Left lung (tissue), 10 donors: ENCODE results near the gene NBEAL1. TPM values are rescaled to one million over a fixed set of nuclear protein-coding genes. Genes with fewer than 3 reads are reported as not detected.
A peak's percentile ranks its signal among the peaks of the same experiment; 100 is the strongest.

Experiments used
- ATAC-seq: fragments of 200-7000 bp; cut with Tn5 transposase; one replicate; pipeline ENCODE4 v1.9.1; 2020; ENCODE audit warnings: moderate library complexity
- DNase-seq, 4 donors: peaks; one replicate each; pipeline ENCODE4 v3.0.0-alpha.2; 2013 to 2020
- H3K27ac ChIP-seq, 2 donors: fragments of 200-600 bp; sonication (generic) in 1 of 2; one replicate each; pipeline versions ENCODE4 v1.5.0 to v1.8.0; 2020 to 2021
- H3K27me3 ChIP-seq, 2 donors: fragments of 200-600 bp; sonication (generic) in 1 of 2; one replicate each; pipeline versions ENCODE4 v1.5.0 to v1.8.0; 2020 to 2021
- H3K36me3 ChIP-seq, 2 donors: fragments of 200-600 bp; sonication (generic) in 1 of 2; one replicate each; pipeline versions ENCODE4 v1.5.0 to v1.8.0; 2020 to 2021
- H3K4me1 ChIP-seq, 2 donors: fragments of 200-600 bp; one replicate each; pipeline ENCODE4 v1.8.0; 2021
- H3K4me3 ChIP-seq, 2 donors: fragments of 200-600 bp; sonication (generic) in 1 of 2; one replicate each; pipeline versions ENCODE4 v1.5.0 to v1.8.0; 2020 to 2021; ENCODE audit warnings: mild to moderate bottlenecking in 1 of 2
- H3K9me3 ChIP-seq, 2 donors: fragments of 200-600 bp; sonication (generic) in 1 of 2; one replicate each; pipeline versions ENCODE4 v1.5.0 to v1.8.0; 2020 to 2021
- intact Hi-C, 2 donors: fragments of 100-400 bp; cut with DNase I; formaldehyde crosslinking; loops; one replicate each; pipeline versions ENCODE4 v1.11.2 to v1.14.2; 2022
- polyA plus RNA-seq, 6 donors: library from polyadenylated mRNA; unstranded; fragments of 120-200 nt; gene quantifications; one replicate each; pipeline ENCODE4 v1.2.1, GENCODE V29; 2013; ENCODE audit not compliant: insufficient read length in 6 of 6
- total RNA-seq, 2 donors: library from RNA; stranded (reverse); fragmentation: NEBNext Ultra II Directional; extraction: Animal tissue kit (Norgen Biotek cat#: 25700); gene quantifications; one replicate each; pipeline ENCODE4 v1.2.1, GENCODE V29; 2021
- TF ChIP-seq, protein P1 (sequence below), 2 donors: fragments of 200-600 bp; sonication (generic) in 1 of 2; IDR thresholded peaks; one replicate each; pipeline versions ENCODE4 v1.5.0 to v1.8.0; 2021; ENCODE audit warnings: antibody characterized with exemption in 2 of 2
- donor health status: DM: no; HTN: yes; CAD: no.
- donor health status: DM: no; HTN: no; CAD: no.

The NBEAL1 gene
- total and polyA plus RNA-seq, 8 donors = 11.4 to 72.2 (median 19.6) TPM

DNA sequence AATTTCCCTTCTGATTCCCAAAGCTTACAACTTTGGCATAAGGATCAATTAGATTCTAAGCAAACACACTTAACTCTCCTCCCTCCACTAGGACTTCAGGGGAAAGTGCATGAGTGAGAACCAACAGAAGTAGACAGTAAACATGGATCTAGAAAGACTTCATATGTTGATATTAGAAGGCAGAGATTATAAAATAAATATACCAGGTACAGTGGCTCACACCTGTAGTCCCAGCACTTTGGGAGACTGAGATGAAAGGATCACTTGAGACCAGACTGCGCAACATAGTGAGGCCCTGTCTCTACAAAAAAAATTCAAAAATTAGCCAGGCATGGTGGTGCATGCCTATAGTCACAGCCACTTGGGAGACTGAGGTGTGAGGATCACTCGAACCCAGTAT, 15.9 kb downstream of the NBEAL1 start:
- no peaks in the 10 kb centered on the region for H3K36me3 ChIP-seq
- no peaks in the 10 kb centered on the region for H3K27me3 ChIP-seq
- H3K9me3 ChIP-seq = no peaks in the 10 kb centered on the region
- TF ChIP-seq, protein P1, sequence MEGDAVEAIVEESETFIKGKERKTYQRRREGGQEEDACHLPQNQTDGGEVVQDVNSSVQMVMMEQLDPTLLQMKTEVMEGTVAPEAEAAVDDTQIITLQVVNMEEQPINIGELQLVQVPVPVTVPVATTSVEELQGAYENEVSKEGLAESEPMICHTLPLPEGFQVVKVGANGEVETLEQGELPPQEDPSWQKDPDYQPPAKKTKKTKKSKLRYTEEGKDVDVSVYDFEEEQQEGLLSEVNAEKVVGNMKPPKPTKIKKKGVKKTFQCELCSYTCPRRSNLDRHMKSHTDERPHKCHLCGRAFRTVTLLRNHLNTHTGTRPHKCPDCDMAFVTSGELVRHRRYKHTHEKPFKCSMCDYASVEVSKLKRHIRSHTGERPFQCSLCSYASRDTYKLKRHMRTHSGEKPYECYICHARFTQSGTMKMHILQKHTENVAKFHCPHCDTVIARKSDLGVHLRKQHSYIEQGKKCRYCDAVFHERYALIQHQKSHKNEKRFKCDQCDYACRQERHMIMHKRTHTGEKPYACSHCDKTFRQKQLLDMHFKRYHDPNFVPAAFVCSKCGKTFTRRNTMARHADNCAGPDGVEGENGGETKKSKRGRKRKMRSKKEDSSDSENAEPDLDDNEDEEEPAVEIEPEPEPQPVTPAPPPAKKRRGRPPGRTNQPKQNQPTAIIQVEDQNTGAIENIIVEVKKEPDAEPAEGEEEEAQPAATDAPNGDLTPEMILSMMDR (IDR thresholded peaks at IDR 0.05) = no peak
- no peak overlapping the region for H3K27ac ChIP-seq
- H3K4me1 ChIP-seq = peaks cover 0 to 4% of the 10 kb centered on the region in 2 donors
- intact Hi-C loops = no loop called here
- DNase-seq (no peak), ATAC-seq (peak; percentile 82)
- H3K4me3 ChIP-seq = no peak overlapping the region

DNA sequence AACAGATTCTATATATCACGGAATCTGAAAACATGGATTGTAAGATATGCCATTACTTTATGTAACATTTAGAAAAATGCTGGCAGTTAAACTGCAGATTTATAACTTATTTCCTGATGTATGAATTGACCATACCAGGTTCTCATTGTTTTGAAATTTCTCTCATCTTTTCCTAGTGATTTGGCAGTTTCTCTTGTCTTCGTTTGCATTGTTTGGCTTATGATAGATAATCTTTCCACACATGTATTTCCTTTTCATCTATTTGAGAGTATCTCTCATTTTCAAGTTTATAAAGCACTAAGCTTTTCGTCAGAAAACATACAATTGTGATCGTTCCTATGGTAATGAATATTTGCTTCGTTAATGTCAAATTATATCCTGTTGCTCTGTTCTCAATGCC, 16.3 kb downstream of the NBEAL1 start:
- TF ChIP-seq, protein P1 (IDR thresholded peaks at IDR 0.05) = no peak
- H3K27ac ChIP-seq = no peak overlapping the region
- DNase-seq (no peak), ATAC-seq (no peak)
- H3K36me3 ChIP-seq = no peaks in the 10 kb centered on the region
- peaks cover 0 to 4% of the 10 kb centered on the region in 2 donors for H3K4me1 ChIP-seq
- no peaks in the 10 kb centered on the region for H3K9me3 ChIP-seq
- H3K4me3 ChIP-seq = no peak overlapping the region
- intact Hi-C loops = no loop called here
- no peaks in the 10 kb centered on the region for H3K27me3 ChIP-seq

DNA sequence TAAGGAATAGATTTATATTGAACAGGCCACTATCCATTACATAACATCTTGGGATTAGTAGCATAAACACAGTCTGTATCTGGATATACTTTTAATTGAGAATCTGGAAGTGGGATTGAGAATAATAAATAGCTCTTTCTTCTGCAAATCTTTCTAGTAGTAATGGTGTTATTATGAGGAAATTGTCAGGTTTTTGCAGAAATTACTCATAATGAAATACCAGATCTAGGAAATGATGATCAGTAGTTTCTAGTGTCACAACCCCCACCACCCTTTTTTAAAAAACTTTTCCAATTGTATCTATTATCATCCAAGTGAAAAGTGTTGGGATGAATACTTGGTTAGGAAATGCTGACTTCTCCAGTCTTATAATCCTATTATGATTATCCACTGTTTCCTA, 18.7 kb downstream of the NBEAL1 start:
- intact Hi-C loops = no loop called here

DNA sequence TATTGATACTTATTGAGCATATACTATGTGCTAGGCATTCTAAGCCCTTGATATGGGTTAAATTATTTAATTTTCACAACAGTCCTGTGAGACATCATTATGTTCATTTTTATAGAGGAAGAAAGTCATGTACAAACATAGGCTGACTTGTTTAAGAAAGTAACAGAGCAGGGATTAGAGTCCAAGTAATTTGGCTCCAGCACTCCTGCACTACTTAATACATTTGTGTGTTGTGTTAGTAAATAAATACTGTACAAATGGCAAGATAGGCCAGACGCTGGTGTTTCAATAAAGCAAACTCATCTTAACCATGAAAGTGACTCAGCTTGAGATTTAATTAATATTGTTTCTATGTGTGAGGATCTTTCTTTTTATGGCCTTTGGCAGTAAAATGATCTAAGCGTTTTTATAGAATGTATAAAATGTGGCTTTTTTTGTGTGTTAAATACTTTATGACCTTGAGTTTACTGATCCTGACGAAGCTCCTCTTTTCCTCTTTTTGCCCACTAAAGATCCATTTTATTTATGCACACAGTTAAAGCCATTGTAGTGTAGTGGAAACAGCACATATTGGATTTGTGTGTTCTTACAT, 21.3 kb downstream of the NBEAL1 start:
- intact Hi-C loops = no loop called here
- H3K9me3 ChIP-seq = no peaks in the 10 kb centered on the region
- H3K36me3 ChIP-seq = no peaks in the 10 kb centered on the region
- DNase-seq (no peak), ATAC-seq (no peak)
- no peak overlapping the region for H3K4me3 ChIP-seq
- H3K4me1 ChIP-seq = peaks cover 0 to 8% of the 10 kb centered on the region in 2 donors
- no peak overlapping the region for H3K27ac ChIP-seq
- H3K27me3 ChIP-seq = no peaks in the 10 kb centered on the region
- TF ChIP-seq, protein P1 (IDR thresholded peaks at IDR 0.05) = no peak

More for the DNA sequence above, 18.7 kb downstream of the NBEAL1 start:
- DNase-seq = no peak
- H3K27ac ChIP-seq = no peak overlapping the region
- no peak overlapping the region for H3K4me3 ChIP-seq
- H3K4me1 ChIP-seq = peaks cover 0 to 8% of the 10 kb centered on the region in 2 donors
- H3K36me3 ChIP-seq = no peaks in the 10 kb centered on the region
- TF ChIP-seq, protein P1 (IDR thresholded peaks at IDR 0.05) = no peak
- H3K27me3 ChIP-seq = no peaks in the 10 kb centered on the region
- H3K9me3 ChIP-seq = no peaks in the 10 kb centered on the region
- no peak for ATAC-seq

DNA sequence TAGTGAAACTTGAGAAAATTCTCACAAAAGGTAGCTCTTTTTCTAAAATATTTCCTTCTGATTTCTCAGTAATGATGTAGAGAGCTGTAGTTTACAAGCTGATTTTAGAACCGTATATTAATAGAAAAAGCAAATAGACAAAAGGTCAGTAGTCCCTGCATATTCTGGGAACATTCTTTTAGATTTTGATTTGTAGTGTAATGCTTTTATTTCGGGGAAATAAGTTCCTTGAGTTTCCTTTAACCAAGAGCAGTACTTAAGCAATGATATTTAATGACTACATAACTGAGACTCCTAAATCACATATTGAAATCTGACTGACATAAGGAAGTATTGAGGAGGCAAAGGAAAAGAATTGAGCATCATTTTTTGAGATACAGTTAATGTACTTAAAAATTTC, 22.4 kb downstream of the NBEAL1 start:
- peak overlapping the region in 1 of 2 donors; percentile 16 for H3K27ac ChIP-seq
- no peaks in the 10 kb centered on the region for H3K27me3 ChIP-seq
- H3K4me3 ChIP-seq = no peak overlapping the region
- peaks cover 0 to 2% of the 10 kb centered on the region in 2 donors for H3K36me3 ChIP-seq
- TF ChIP-seq, protein P1 (IDR thresholded peaks at IDR 0.05) = no peak
- no peak for ATAC-seq
- DNase-seq = no peak
- H3K9me3 ChIP-seq = no peaks in the 10 kb centered on the region
- intact Hi-C loops = no loop called here
- peaks cover 0 to 8% of the 10 kb centered on the region in 2 donors for H3K4me1 ChIP-seq
